Measurements from ENCODE around the gene PDE1A. TPM values are rescaled to one million over a fixed set of nuclear protein-coding genes. Genes with fewer than 3 reads are reported as not detected.

PDE1A gene
- polyA plus RNA-seq, 1 of the 3 experiments (the other 2 are of a cell fraction) = 0.08 TPM

GRCh38 chr2:182351427-182351826 is 75.4 kb downstream of the PDE1A start:
- no peak for DNase-seq
- no peak overlapping the region for H3K9ac ChIP-seq
- no peaks in the 10 kb centered on the region for H4K20me1 ChIP-seq (ENCODE audit: insufficient read depth)
- TF ChIP-seq IRF3 (IDR thresholded peaks at IDR 0.05; ENCODE audit: low read depth, low read length) = no peak
- no peak for TF ChIP-seq ZBTB33 (IDR thresholded peaks at IDR 0.05; ENCODE audit: borderline replicate concordance, low read depth)
- no peak for TF ChIP-seq NFIC (IDR thresholded peaks at IDR 0.05; ENCODE audit: borderline replicate concordance)
- TF ChIP-seq TEAD4 (IDR thresholded peaks at IDR 0.05; ENCODE audit: borderline replicate concordance, insufficient read depth) = no peak
- TF ChIP-seq CHD2 (IDR thresholded peaks at IDR 0.05; ENCODE audit: low read length, partially characterized antibody) = no peak
- TF ChIP-seq RXRA (IDR thresholded peaks at IDR 0.05; ENCODE audit: borderline replicate concordance, low read depth) = no peak
- TF ChIP-seq POLR2AphosphoS5 (IDR thresholded peaks at IDR 0.05; ENCODE audit: low read depth, low read length) = no peak
- no peak for TF ChIP-seq JUND (IDR thresholded peaks at IDR 0.05)
- TF ChIP-seq MEF2A (IDR thresholded peaks at IDR 0.05; ENCODE audit: borderline replicate concordance, low read depth) = no peak
- CTCF ChIA-PET = interaction anchor here (1.0 kb wide), 1 partner anchor 161 kb away, joined by 3 read pairs; no protein-coding TSS in a partner anchor
- H3K4me1 ChIP-seq (ENCODE audit: control insufficient read depth in 1 of 2, insufficient read depth in 2 of 2, low read depth in 1 of 2, low read length in 1 of 2) = peaks cover 0 to 7% of the 10 kb centered on the region in 2 experiments; a peak in 2 of 4 replicates
- no peak overlapping the region for H3K4me3 ChIP-seq (ENCODE audit: low read depth in 2 of 2, low read length in 1 of 2)
- WGBS (ENCODE audit: low lambda C conversion rate) = 89% methylated on average over 4 of the region's 4 CpGs
- no peak overlapping the region for H3K4me2 ChIP-seq
- H3K27ac ChIP-seq (ENCODE audit: low read depth in 2 of 2, low read length in 1 of 2) = no peak overlapping the region
- H3K27me3 ChIP-seq (ENCODE audit: insufficient read depth) = no peaks in the 10 kb centered on the region
- no peaks in the 10 kb centered on the region for H3K36me3 ChIP-seq (replicated peaks in 1 of 2; ENCODE audit: control insufficient read depth in 1 of 2, insufficient read depth in 2 of 2, low read length in 1 of 2)
- no peaks in the 10 kb centered on the region for H3K9me2 ChIP-seq
- H2AFZ ChIP-seq (ENCODE audit: low read depth) = no peak overlapping the region
- no peaks in the 10 kb centered on the region for H3K79me2 ChIP-seq (ENCODE audit: insufficient read depth)
- POLR2A ChIA-PET = no interaction called here
- no peaks in the 10 kb centered on the region for H3F3A ChIP-seq (replicated peaks; ENCODE audit: insufficient read depth)
- H3K9me3 ChIP-seq = no peaks in the 10 kb centered on the region

- no peaks in the 10 kb centered on the region for H3K79me2 ChIP-seq (ENCODE audit: insufficient read depth)
- 78% methylated on average over 2 of the region's 2 CpGs for WGBS (ENCODE audit: low lambda C conversion rate)
- no peak overlapping the region for H3K4me3 ChIP-seq (ENCODE audit: low read depth in 2 of 2, low read length in 1 of 2)
- H3K36me3 ChIP-seq (replicated peaks in 1 of 2; ENCODE audit: control insufficient read depth in 1 of 2, insufficient read depth in 2 of 2, low read length in 1 of 2) = no peaks in the 10 kb centered on the region
- H3K4me1 ChIP-seq (ENCODE audit: control insufficient read depth in 1 of 2, insufficient read depth in 2 of 2, low read depth in 1 of 2, low read length in 1 of 2) = peaks cover 0 to 7% of the 10 kb centered on the region in 2 experiments; a peak in 2 of 4 replicates
- no peak overlapping the region for H2AFZ ChIP-seq (ENCODE audit: low read depth)
- H3K9me2 ChIP-seq = no peaks in the 10 kb centered on the region
- ChIA-PET POLR2A (no interaction called here), CTCF (no interaction called here)
- H3K9ac ChIP-seq = no peak overlapping the region
- TF ChIP-seq TEAD4 (IDR thresholded peaks at IDR 0.05; ENCODE audit: borderline replicate concordance, insufficient read depth) (no peak), JUND (IDR thresholded peaks at IDR 0.05) (no peak), TCF12 (IDR thresholded peaks at IDR 0.05) (no peak), CHD2 (IDR thresholded peaks at IDR 0.05; ENCODE audit: low read length, partially characterized antibody) (no peak), RAD21 (IDR thresholded peaks at IDR 0.05; ENCODE audit: low read length) (no peak), EP300 (IDR thresholded peaks at IDR 0.05; ENCODE audit: borderline replicate concordance in 1 of 2, low read depth in 1 of 2, low read length in 1 of 2) (no peak), SIN3A (IDR thresholded peaks at IDR 0.05; ENCODE audit: borderline replicate concordance, low read depth, low read length) (no peak), FOXM1 (IDR thresholded peaks at IDR 0.05; ENCODE audit: low read depth) (no peak), FOSL2 (IDR thresholded peaks at IDR 0.05; ENCODE audit: borderline replicate concordance, low read depth) (no peak), EZH2phosphoT487 (IDR thresholded peaks at IDR 0.05; ENCODE audit: borderline replicate concordance, low read depth) (no peak)
- no peak overlapping the region for H3K4me2 ChIP-seq
- H3K27me3 ChIP-seq (ENCODE audit: insufficient read depth) = no peaks in the 10 kb centered on the region
- H3F3A ChIP-seq (replicated peaks; ENCODE audit: insufficient read depth) = no peaks in the 10 kb centered on the region
- no peaks in the 10 kb centered on the region for H3K9me3 ChIP-seq
- H3K27ac ChIP-seq (ENCODE audit: low read depth in 2 of 2, low read length in 1 of 2) = no peak overlapping the region
- no peaks in the 10 kb centered on the region for H4K20me1 ChIP-seq (ENCODE audit: insufficient read depth)
- no peak for DNase-seq
Observed at GRCh38 chr2:182349268-182349667, 77.6 kb downstream of the PDE1A start.

All from SK-N-SH (cell line).